HepG2 (cell line): ENCODE data around the gene CHMP4B.

Source experiments
- ASH2L ChIP-seq: fragments of 300-600, 200-600 bp; sonication (generic); IDR thresholded peaks from 2 replicates; pipeline ENCODE4 v1.7.0; 2017; ENCODE audit warnings: low read depth, mild to moderate bottlenecking, moderate library complexity, mixed read lengths, low read length; ENCODE audit not compliant: insufficient read length
- ATF3 ChIP-seq: sonication (generic); formaldehyde crosslinking; IDR thresholded peaks from 2 replicates; pipeline ENCODE4 v1.4.0; 2020; ENCODE audit warnings: missing genetic modification reagents
- CEBPB ChIP-seq: IDR thresholded peaks from 2 replicates; pipeline ENCODE4 v1.6.1; 2011; ENCODE audit warnings: low read depth, low read length, improper control_type of control experiment, borderline replicate concordance
- CHD2 ChIP-seq: IDR thresholded peaks from 2 replicates; pipeline ENCODE4 v1.6.1; 2011; ENCODE audit warnings: low read depth, low read length, improper control_type of control experiment
- CTCF ChIP-seq: sonication (generic); formaldehyde crosslinking; IDR thresholded peaks from 2 replicates; pipeline ENCODE4 v1.5.0; 2020; ENCODE audit warnings: mild to moderate bottlenecking, missing genetic modification reagents, moderate library complexity
- ELF4 ChIP-seq: sonication (generic); formaldehyde crosslinking; IDR thresholded peaks from 2 replicates; pipeline ENCODE4 v1.5.0; 2020; ENCODE audit warnings: missing genetic modification reagents, mild to moderate bottlenecking, moderate library complexity, borderline replicate concordance
- MAFF ChIP-seq: IDR thresholded peaks from 2 replicates; pipeline ENCODE4 v1.6.1; 2011; ENCODE audit warnings: low read depth, low read length, improper control_type of control experiment
- POLR2A ChIP-seq, 2 experiments: IDR thresholded peaks; 2 replicates each; pipeline ENCODE4 v1.6.1; 2011; ENCODE audit warnings: low read depth in 2 of 2, low read length in 2 of 2, mild to moderate bottlenecking in 1 of 2, moderate library complexity in 1 of 2; ENCODE audit not compliant: insufficient read depth in 1 of 2
- SMC3 ChIP-seq: IDR thresholded peaks from 2 replicates; pipeline ENCODE4 v1.6.1; 2011; ENCODE audit warnings: low read length, improper control_type of control experiment
- SOX6 ChIP-seq, 2 experiments: fragments of 450-650 bp in 1 of 2; sonication (generic) in 1 of 2; formaldehyde crosslinking in 1 of 2; IDR thresholded peaks; 2 replicates each; pipeline versions ENCODE4 v1.4.0 to v1.6.1; 2017 to 2020; ENCODE audit warnings: antibody characterized with exemption in 1 of 2, mild to moderate bottlenecking in 1 of 2, missing genetic modification reagents in 1 of 2
- ZBTB40 ChIP-seq, 2 experiments: fragments of 450-650 bp in 1 of 2; sonication (generic) in 1 of 2; formaldehyde crosslinking in 1 of 2; IDR thresholded peaks; 2 replicates each; pipeline versions ENCODE4 v1.6.1 to v1.8.0; 2016 to 2022; ENCODE audit warnings: antibody characterized with exemption in 1 of 2, mild to moderate bottlenecking in 1 of 2, missing genetic modification reagents in 1 of 2
- TF ChIP-seq, protein P1 (sequence below): sonication (generic); formaldehyde crosslinking; IDR thresholded peaks from 2 replicates; pipeline ENCODE4 v1.9.0; 2021; ENCODE audit warnings: missing genetic modification reagents, borderline replicate concordance
- TF ChIP-seq, protein P2 (sequence below): sonication (generic); formaldehyde crosslinking; IDR thresholded peaks from 2 replicates; pipeline ENCODE4 v1.5.0; 2020; ENCODE audit warnings: missing genetic modification reagents
- TF ChIP-seq, protein P3 (sequence below): sonication (generic); formaldehyde crosslinking; IDR thresholded peaks from 2 replicates; pipeline ENCODE4 v1.4.0; 2020; ENCODE audit warnings: missing genetic modification reagents, mild to moderate bottlenecking, borderline replicate concordance

GRCh38 chr20:33878583-33878982, 67.4 kb downstream of the CHMP4B start:
- TF ChIP-seq, protein P1, sequence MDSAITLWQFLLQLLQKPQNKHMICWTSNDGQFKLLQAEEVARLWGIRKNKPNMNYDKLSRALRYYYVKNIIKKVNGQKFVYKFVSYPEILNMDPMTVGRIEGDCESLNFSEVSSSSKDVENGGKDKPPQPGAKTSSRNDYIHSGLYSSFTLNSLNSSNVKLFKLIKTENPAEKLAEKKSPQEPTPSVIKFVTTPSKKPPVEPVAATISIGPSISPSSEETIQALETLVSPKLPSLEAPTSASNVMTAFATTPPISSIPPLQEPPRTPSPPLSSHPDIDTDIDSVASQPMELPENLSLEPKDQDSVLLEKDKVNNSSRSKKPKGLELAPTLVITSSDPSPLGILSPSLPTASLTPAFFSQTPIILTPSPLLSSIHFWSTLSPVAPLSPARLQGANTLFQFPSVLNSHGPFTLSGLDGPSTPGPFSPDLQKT, result no peak
- no peak for TF ChIP-seq CTCF (CRISPR knock-in tag)
- no peak for TF ChIP-seq ELF4 (CRISPR knock-in tag)
- no peak for TF ChIP-seq MAFF
- TF ChIP-seq CHD2, result no peak
- no peak for TF ChIP-seq SMC3
- TF ChIP-seq ASH2L, result no peak
- TF ChIP-seq ATF3 (CRISPR knock-in tag), result no peak
- TF ChIP-seq POLR2A (IDR thresholded peaks at IDR 0.05; ENCODE audit: insufficient read depth in 1 of 2, low read depth in 2 of 2, low read length in 2 of 2), result no peak
- TF ChIP-seq CEBPB, result no peak
- TF ChIP-seq ZBTB40 (IDR thresholded peaks at IDR 0.05), result no peak
- no peak for TF ChIP-seq ZBTB40 (CRISPR knock-in tag; IDR thresholded peaks at IDR 0.05)
- no peak for TF ChIP-seq SOX6 (IDR thresholded peaks at IDR 0.05)
- TF ChIP-seq SOX6 (CRISPR knock-in tag; IDR thresholded peaks at IDR 0.05), result no peak
- TF ChIP-seq, protein P2, sequence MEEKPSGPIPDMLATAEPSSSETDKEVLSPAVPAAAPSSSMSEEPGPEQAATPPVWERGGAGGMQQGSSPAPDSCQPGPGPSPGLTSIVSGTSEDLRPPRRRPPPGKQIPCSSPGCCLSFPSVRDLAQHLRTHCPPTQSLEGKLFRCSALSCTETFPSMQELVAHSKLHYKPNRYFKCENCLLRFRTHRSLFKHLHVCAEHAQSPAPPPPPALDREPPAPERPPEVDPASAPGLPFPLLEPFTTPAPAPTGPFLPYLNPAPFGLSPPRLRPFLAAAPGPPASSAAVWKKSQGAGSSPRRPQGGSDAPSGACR, result no peak
- TF ChIP-seq, protein P3, sequence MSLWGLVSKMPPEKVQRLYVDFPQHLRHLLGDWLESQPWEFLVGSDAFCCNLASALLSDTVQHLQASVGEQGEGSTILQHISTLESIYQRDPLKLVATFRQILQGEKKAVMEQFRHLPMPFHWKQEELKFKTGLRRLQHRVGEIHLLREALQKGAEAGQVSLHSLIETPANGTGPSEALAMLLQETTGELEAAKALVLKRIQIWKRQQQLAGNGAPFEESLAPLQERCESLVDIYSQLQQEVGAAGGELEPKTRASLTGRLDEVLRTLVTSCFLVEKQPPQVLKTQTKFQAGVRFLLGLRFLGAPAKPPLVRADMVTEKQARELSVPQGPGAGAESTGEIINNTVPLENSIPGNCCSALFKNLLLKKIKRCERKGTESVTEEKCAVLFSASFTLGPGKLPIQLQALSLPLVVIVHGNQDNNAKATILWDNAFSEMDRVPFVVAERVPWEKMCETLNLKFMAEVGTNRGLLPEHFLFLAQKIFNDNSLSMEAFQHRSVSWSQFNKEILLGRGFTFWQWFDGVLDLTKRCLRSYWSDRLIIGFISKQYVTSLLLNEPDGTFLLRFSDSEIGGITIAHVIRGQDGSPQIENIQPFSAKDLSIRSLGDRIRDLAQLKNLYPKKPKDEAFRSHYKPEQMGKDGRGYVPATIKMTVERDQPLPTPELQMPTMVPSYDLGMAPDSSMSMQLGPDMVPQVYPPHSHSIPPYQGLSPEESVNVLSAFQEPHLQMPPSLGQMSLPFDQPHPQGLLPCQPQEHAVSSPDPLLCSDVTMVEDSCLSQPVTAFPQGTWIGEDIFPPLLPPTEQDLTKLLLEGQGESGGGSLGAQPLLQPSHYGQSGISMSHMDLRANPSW (CRISPR knock-in tag), result no peak
